ENCODE results near the gene TUBD1.
"Not testable (repeated sequence)": the region's sequence is repeated elsewhere in the genome, so short reads cannot be mapped to it uniquely, and the experiment has no call there.

TUBD1 gene

DNA sequence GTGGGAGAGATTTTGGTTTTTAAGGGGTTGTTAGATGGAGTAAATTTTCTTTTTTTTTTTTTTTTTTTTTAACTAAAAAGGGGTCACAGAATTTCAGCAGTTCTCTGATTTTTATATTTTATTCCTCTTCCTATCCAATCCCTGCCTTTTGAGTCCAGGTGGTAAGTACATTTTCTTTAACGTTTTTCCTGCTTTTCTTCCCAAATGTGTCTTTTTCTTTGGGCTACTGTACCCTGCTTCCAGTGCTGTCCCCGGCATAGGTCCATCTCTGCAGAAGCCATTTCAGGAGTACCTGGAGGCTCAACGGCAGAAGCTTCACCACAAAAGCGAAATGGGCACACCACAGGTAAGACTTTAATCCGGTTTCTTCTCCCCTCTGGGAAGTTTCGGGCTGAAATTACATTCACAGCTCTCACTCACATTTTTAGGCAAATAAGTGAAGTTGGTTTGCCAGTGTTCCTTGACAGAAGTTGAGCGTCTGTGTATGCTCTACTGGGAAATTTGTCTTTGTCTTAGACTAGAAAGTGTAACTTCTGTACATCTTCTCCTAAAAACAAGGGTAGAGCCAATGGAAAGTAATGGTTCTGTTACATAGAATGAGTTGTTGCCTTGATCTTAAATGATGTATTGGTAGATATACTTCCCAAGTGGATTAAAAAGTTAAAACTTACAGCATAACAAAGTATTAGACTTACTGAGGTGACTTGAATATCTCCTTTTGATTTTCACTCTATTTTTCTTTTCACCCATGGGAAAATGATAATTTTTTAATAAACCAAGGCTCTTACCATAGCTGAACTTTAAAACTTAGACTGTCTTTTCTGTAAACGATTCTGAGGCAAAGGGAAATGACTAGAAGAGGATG is 54.5 kb downstream of the TUBD1 start:
- no peak for DNase-seq (ENCODE audit: low spot score)
- TF ChIP-seq, protein P1, sequence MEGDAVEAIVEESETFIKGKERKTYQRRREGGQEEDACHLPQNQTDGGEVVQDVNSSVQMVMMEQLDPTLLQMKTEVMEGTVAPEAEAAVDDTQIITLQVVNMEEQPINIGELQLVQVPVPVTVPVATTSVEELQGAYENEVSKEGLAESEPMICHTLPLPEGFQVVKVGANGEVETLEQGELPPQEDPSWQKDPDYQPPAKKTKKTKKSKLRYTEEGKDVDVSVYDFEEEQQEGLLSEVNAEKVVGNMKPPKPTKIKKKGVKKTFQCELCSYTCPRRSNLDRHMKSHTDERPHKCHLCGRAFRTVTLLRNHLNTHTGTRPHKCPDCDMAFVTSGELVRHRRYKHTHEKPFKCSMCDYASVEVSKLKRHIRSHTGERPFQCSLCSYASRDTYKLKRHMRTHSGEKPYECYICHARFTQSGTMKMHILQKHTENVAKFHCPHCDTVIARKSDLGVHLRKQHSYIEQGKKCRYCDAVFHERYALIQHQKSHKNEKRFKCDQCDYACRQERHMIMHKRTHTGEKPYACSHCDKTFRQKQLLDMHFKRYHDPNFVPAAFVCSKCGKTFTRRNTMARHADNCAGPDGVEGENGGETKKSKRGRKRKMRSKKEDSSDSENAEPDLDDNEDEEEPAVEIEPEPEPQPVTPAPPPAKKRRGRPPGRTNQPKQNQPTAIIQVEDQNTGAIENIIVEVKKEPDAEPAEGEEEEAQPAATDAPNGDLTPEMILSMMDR (IDR thresholded peaks at IDR 0.05; ENCODE audit: extremely low read depth, missing control alignments), result no peak

DNA sequence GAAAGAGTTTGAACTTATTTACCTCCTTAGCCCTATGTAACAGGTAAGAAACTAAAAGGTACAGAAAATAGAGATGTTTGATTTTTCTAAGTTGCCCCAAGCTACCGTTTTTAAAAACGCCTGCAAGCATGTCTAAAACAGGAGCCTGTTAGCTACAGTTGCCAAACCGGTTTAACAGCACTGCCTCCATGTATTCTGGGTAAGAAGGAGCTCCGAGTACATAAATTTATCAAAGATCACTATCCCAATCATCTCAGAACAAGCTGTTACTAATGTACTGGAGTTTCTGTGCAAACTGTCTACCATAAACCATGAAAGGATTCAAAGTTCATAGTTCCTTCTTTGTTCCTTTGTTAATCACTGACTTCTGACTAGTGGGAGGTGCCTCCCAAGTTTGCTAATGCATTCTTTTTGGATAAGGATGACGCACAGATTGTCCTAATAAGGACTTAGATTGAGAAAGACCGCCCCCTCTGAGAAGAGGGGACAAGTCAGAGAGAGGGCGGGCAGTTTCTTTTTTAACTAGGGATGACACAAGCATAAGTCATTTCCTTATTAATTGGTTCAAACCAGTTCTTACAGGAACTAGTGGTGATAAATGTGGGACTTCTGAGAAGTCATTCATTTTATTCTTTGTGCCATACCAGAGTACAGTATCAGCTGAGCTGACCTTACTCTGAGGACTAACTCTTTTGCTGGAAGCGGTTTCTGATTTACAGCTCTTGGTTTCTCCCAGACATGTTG is 55.3 kb downstream of the TUBD1 start:
- TF ChIP-seq, protein P1 (IDR thresholded peaks at IDR 0.05; ENCODE audit: extremely low read depth, missing control alignments), result no peak
- DNase-seq (ENCODE audit: low spot score), result peak; percentile 66

DNA sequence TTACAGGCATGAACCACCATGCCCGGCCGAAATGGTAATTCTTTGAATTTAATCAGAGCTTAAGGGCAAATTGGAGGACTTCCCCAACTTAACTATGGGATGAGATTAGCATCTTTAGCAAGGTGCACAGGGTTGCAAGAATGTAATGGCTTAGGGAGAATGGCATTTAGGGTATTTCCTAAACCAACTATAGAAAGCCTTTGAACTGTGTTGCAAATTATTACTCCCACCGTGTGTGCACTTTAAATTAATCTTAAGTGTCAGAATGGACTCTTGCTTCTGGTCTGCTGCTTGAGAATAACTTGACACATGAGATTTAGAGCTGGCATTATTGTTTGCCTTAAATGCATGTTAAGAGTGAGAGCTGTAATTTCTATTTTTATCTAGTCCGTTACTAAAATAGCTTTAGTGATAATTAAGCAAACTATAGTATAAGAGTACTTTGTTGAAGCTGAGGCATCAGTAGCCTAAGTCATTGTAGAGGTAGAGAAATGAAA is 59.8 kb downstream of the TUBD1 start:
- TF ChIP-seq, protein P1 (IDR thresholded peaks at IDR 0.05; ENCODE audit: extremely low read depth, missing control alignments), result no peak
- no peak for DNase-seq (ENCODE audit: low spot score)

DNA sequence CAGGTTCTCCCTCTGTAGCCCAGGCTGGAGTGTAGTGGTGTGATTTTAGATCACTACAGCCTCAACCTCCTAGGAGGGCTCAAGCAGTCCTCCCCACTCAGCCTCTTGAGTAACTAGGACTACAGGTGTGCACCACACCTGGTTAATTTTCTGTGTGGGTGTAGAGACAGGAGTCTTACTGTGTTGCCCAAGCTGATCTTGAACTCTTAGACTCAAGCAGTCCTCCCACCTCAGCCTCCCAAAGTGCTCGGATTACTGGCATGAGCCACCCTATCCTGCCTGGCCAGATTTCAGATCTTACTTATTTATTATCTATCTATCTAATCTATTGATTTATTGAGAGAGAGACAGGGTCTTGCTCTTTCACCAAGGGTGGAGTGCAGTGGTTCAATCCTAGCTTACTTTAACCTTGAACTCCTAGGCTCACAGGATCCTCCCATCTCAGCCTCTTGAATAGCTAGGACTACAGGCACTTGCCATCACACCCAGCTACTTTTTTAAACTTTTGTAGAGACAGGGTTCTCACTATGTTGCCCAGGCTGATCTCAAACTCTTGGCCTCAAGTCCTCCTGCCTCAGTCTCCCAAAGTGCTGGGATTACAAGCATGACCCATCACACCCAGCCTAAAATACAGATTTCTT is 61.8 kb downstream of the TUBD1 start:
- TF ChIP-seq, protein P1 (IDR thresholded peaks at IDR 0.05; ENCODE audit: extremely low read depth, missing control alignments), result no peak
- no peak for DNase-seq (ENCODE audit: low spot score)

DNA sequence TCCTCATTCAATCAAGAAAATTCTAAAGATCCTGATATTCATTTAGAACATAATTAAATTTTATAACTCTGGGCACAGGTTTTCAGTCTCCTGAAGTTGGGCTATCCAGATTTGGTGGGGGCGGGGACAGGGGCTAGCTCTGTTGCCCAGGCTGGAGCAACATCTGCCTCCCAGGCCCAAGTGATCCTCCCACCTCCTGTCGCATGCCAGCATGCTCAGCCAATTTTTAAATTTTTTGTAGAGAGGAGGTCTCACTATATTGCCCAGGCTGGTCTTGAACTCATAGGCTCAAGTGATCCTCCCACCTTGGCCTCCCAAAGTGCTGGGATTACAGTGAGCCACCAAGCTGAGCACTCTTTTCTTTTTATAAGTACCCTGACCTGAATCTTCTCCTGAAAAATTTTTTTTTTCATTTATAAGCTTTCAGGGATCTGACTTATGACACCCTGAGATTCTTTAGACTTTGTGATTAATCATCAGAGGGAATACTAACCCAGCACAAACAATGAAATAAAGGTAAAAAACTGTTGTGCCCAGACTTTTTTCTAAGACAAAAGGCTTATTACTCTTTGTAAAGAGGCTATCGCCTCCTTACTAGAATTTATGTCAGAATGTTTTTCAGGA is 62.6 kb downstream of the TUBD1 start:
- no peak for DNase-seq (ENCODE audit: low spot score)
- TF ChIP-seq, protein P1 (IDR thresholded peaks at IDR 0.05; ENCODE audit: extremely low read depth, missing control alignments), result no peak

DNA sequence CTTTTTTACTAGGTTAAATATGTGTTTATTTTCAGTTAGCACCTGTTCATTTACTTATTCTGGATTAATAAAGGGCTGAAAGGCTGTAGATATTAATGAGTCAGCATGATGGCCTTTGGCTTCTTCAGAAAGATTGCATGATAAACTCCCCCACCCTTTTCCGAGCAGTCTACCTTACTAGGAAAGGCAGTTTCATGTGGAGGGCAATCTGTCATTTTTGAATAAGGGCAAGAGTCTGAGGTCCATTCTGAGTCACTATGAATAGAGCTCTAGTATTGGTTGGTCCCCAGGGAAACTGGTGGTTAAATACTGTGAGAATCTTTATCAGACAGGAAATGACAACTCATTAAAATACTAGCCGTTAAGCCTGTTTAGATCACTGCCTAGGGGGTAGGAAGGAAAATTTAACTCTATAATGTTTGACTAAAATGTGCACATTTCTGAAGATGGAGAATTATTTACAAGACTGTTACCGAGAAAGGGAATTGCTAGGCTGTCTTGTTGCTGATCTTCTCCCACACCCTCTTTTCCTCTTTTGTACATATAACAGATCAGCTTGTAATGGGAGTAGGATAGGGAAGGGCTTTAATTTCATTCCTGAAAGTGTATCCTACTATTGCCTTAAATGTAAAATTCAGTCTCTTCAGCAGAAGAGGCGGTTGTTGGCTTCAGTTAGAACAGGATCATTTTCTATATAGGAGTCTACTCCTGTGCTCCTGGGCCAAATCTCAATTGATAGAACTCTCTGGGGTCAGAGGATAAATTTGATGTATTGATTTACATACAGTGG is 63.3 kb downstream of the TUBD1 start:
- TF ChIP-seq, protein P1 (IDR thresholded peaks at IDR 0.05; ENCODE audit: extremely low read depth, missing control alignments), result no peak
- DNase-seq (ENCODE audit: low spot score), result peak; percentile 55

DNA sequence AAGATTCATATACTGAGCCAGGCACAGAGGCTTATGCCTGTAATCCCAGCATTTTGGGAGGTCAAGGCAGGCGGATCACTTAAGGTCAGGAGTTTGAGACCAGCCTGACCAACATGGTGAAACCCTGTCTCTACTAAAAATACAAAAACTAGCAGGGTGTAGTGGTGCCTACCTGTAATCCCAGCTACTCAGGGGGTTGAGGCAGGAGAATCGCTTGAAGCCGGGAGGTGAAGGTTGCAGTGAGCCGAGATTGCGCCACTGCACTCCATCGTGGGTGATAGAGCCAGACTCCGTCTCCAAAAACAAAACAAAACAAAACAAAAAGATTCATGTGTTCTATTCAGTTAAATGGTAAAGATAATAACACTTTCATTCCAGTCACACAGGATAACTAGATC is 63.9 kb downstream of the TUBD1 start:
- DNase-seq (ENCODE audit: low spot score), result not testable (repeated sequence)
